GM12872 (cell line): Measurements from ENCODE around the gene ESPNL.

Experiments used
- TF ChIP-seq, protein P1 (sequence below): IDR thresholded peaks from 3 replicates; pipeline ENCODE4 v1.5.1; 2011; ENCODE audit warnings: low read depth, mild to moderate bottlenecking, low read length, moderate library complexity; ENCODE audit not compliant: insufficient read depth

ESPNL gene

GRCh38 chr2:238144262-238144661 is 44.1 kb downstream of the ESPNL start:
- TF ChIP-seq, protein P1, sequence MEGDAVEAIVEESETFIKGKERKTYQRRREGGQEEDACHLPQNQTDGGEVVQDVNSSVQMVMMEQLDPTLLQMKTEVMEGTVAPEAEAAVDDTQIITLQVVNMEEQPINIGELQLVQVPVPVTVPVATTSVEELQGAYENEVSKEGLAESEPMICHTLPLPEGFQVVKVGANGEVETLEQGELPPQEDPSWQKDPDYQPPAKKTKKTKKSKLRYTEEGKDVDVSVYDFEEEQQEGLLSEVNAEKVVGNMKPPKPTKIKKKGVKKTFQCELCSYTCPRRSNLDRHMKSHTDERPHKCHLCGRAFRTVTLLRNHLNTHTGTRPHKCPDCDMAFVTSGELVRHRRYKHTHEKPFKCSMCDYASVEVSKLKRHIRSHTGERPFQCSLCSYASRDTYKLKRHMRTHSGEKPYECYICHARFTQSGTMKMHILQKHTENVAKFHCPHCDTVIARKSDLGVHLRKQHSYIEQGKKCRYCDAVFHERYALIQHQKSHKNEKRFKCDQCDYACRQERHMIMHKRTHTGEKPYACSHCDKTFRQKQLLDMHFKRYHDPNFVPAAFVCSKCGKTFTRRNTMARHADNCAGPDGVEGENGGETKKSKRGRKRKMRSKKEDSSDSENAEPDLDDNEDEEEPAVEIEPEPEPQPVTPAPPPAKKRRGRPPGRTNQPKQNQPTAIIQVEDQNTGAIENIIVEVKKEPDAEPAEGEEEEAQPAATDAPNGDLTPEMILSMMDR, result no peak

- TF ChIP-seq, protein P1, result no peak
These were observed 44.9 kb downstream of the ESPNL start for GRCh38 chr2:238145046-238145445.

GRCh38 chr2:238145851-238146250 is 45.7 kb downstream of the ESPNL start:
- TF ChIP-seq, protein P1, result no peak

DNA sequence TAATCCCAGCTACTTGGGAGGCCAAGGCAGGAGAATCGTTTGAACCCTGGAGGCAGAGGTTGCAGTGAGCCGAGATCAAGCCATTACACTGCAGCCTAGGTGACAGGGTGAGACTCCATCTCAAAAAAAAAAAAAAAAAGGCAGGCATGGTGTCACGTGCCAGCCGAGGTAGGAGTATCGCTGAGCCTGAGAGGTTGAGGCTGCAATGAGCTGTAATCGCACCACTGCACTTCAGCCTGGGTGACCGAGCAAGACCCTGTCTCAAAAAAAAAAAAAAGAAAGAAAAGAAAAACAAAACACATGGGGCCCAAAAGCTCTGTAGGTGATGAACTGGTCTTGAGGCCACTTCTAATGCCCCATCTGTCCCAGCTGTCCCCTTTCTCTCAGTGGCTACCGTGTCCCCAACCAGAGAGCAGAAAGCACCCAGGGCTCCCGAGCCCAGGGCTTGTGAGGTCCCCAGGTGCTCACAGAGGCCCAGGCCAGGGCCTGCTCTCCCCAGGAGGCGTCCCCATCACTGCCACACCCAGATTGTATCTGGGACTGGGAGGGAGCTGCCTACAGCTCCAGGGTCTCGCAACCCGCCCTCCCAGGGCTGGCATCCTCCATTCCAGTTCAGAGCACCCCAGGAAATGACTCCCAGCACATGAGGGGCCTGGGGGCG is 46.9 kb downstream of the ESPNL start:
- TF ChIP-seq, protein P1, result no peak

- TF ChIP-seq, protein P1, result no peak
These were observed 48.8 kb downstream of the ESPNL start for GRCh38 chr2:238148981-238149380.

- TF ChIP-seq, protein P1, result no peak
These were observed 49.9 kb downstream of the ESPNL start for GRCh38 chr2:238149841-238150572.

GRCh38 chr2:238150686-238151085 is 50.5 kb downstream of the ESPNL start:
- TF ChIP-seq, protein P1, result no peak
